Vagina (tissue), 2 donors: Measurements from ENCODE around the gene CRB1.

ENCODE experiments used
- POLR2AphosphoS5 ChIP-seq, 2 donors: sonication (generic); formaldehyde crosslinking; IDR thresholded peaks; one replicate each; pipeline ENCODE4 v1.9.0; 2017; ENCODE audit warnings: antibody characterized with exemption in 2 of 2, mild to moderate bottlenecking in 2 of 2, low read depth in 1 of 2; ENCODE audit not compliant: insufficient read depth in 1 of 2
- TF ChIP-seq, protein P1 (sequence below), 3 experiments: fragments of 450-650 bp in 2 of 3; fragments of 200-600 bp in 1 of 3; sonication (generic) in 1 of 3; IDR thresholded peaks; one replicate each; pipeline ENCODE4 v1.5.1; 2017 to 2019; ENCODE audit warnings: antibody characterized with exemption in 3 of 3, mild to moderate bottlenecking in 2 of 3, moderate library complexity in 2 of 3

GRCh38 chr1:197391303-197392226 is 123.5 kb downstream of the CRB1 start:
- TF ChIP-seq, protein P1, sequence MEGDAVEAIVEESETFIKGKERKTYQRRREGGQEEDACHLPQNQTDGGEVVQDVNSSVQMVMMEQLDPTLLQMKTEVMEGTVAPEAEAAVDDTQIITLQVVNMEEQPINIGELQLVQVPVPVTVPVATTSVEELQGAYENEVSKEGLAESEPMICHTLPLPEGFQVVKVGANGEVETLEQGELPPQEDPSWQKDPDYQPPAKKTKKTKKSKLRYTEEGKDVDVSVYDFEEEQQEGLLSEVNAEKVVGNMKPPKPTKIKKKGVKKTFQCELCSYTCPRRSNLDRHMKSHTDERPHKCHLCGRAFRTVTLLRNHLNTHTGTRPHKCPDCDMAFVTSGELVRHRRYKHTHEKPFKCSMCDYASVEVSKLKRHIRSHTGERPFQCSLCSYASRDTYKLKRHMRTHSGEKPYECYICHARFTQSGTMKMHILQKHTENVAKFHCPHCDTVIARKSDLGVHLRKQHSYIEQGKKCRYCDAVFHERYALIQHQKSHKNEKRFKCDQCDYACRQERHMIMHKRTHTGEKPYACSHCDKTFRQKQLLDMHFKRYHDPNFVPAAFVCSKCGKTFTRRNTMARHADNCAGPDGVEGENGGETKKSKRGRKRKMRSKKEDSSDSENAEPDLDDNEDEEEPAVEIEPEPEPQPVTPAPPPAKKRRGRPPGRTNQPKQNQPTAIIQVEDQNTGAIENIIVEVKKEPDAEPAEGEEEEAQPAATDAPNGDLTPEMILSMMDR (IDR thresholded peaks at IDR 0.05), result no peak
- TF ChIP-seq POLR2AphosphoS5 (IDR thresholded peaks at IDR 0.05; ENCODE audit: insufficient read depth in 1 of 2, low read depth in 1 of 2), result no peak
